Neural progenitor cell (in vitro differentiated cells): ENCODE measurements around the gene MED10.

Experiments
- EZH2 ChIP-seq: fragments of 200-600 bp; sonication (generic); IDR thresholded peaks from 2 replicates; pipeline ENCODE4 v1.6.1; 2017; ENCODE audit warnings: antibody characterized with exemption, mild to moderate bottlenecking, moderate library complexity
- TF ChIP-seq, protein P1 (sequence below): fragments of 200-600 bp; sonication (generic); IDR thresholded peaks from 2 replicates; pipeline ENCODE4 v1.5.1; 2017; ENCODE audit warnings: antibody characterized with exemption, mild to moderate bottlenecking

DNA sequence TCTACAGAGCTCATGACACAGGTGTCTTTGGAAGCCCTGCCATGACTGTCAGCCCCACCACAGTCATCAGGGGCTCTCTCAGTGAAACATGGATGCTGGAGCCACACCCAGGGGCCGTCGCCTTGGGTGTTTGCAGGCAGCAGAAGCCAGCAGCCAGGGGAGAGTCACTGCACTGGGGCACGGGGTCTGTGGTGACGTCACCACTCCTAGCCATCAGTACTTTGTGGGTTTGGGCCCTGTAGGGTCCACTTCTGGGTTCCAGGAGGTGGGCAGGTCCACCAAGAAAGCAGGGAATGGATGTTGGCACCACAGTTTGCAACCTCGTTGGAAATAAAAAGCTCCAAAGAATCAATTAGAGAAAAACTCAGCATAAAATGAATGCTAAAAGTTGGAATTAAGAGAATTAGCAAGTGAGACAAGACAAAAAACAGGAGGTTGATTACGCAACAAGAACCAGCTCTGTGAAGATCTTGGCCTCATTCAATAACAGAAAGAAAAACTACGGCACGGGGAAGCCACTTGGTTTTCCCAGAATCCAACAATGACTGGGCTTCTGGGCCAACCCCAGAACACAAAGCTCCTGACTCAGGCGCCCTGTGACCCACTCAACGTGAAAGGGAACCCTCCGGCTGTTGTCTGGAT, 34.3 kb downstream of the MED10 start:
- no peak for TF ChIP-seq EZH2
- TF ChIP-seq, protein P1, sequence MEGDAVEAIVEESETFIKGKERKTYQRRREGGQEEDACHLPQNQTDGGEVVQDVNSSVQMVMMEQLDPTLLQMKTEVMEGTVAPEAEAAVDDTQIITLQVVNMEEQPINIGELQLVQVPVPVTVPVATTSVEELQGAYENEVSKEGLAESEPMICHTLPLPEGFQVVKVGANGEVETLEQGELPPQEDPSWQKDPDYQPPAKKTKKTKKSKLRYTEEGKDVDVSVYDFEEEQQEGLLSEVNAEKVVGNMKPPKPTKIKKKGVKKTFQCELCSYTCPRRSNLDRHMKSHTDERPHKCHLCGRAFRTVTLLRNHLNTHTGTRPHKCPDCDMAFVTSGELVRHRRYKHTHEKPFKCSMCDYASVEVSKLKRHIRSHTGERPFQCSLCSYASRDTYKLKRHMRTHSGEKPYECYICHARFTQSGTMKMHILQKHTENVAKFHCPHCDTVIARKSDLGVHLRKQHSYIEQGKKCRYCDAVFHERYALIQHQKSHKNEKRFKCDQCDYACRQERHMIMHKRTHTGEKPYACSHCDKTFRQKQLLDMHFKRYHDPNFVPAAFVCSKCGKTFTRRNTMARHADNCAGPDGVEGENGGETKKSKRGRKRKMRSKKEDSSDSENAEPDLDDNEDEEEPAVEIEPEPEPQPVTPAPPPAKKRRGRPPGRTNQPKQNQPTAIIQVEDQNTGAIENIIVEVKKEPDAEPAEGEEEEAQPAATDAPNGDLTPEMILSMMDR = no peak
